ENCODE results near the gene RRAD.

RRAD gene

DNA sequence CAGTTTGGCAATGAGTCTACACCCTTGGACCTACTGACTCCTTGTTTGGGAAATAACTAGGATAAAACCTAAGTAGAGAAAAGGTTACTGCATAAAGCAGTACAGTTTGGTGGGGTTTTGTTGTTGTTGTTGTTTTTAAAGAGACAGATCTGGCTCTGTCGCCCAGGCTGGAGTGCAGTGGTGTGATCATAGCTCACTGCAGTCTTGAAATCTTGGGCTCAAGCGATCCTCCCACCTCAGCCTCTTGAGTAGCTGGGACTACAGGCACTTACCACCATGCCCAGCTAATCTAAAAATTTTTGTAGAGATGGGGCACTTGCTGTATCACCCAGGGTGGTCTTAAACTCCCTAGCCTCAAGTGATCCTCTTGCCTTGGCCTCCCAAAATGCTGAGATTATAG is 43.8 kb downstream of the RRAD start:
- no peak for DNase-seq (ENCODE audit: low read depth in 3 of 3, low spot score in 1 of 3)

GRCh38 chr16:66881014-66881417 is 44.3 kb downstream of the RRAD start:
- peak in 1 of 3 donors; percentile 12 for DNase-seq (ENCODE audit: low read depth in 3 of 3, low spot score in 1 of 3)

GRCh38 chr16:66880288-66881013 is 44.9 kb downstream of the RRAD start, which contains the start of gene PDP2:
Gene PDP2 (plus strand): TSS chr16:66880515. CDS start chr16:66884285, 3,770 bp downstream.
- peak; percentile 77 to 80 (median 80) for DNase-seq (ENCODE audit: low read depth in 3 of 3, low spot score in 1 of 3)

GRCh38 chr16:66878067-66878466 is 47.3 kb downstream of the RRAD start:
- DNase-seq (ENCODE audit: low read depth in 3 of 3, low spot score in 1 of 3) = peak in 1 of 3 donors; percentile 22

DNA sequence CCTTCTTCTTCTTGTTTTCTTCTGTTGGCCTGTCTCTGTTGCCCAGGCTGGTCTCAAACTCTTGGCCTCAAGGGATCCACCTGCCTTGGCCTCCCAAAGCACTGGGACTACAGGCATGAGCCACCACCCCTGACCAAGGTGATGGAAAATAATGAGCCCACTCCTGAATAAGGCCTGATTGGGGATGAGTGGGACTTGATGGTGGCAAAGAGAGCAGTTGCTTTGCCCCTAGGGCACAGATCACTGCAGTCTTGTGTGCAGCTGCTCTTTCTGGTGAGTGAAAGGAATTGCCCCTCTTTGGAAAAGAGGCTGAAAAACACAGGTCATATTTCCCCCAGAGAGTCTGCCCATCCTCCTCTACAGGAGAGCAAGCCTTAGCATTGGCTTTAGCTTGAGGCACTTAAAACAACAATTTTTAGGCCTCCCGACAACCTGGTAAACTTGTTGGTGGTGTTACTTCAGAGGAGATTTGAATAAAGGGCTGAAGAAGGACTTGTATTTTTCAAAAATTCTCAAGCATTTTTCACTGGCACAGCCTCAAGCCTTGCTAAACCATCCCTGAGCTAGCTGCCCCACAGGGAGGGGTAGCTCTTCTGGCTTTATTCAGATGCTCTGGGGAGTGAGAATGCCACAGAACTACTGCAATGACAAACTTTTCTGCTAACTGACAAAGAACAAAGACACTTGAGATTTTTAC is 51.1 kb downstream of the RRAD start:
- DNase-seq (ENCODE audit: low read depth in 3 of 3, low spot score in 1 of 3) = no peak

- DNase-seq (ENCODE audit: low read depth in 3 of 3, low spot score in 1 of 3) = no peak
Measured at GRCh38 chr16:66873685-66874055, 51.7 kb downstream of the RRAD start.

DNA sequence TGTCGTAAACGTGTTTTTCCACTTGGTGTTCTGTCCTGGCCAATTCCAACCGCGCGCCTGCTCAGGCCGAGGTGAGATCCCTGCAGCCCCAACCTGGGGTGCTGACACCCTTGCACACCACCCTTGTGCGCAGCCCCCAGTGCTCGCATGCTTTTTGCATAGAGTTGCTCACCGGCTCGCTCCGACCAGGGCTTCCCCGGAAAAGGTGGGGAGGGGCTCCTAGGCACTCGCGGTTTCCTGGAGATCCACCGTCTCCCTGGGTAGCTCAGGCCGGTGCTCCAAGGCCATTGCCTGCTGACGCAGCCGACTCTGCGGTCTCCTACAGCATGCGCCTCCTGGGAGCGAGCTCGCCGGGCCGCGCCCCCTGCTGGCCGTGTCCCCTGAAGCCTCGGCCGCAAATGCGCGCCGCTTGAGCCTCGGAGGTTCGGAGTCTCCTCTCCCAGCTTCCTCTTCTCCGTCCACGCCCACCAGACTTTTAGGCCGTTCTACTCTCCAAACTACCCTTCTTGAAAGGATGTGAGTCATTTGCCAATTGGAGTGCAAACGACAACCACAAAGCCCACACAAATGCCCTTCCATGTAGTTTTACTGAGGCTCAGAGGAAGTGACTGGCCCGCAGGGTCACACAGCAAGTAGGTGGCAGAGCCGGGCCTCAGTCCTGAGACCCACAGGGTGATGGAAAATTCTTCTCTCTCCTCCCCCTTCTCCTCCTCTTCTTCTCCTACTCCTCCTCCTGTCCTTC is 52.2 kb downstream of the RRAD start:
- DNase-seq (ENCODE audit: low read depth in 3 of 3, low spot score in 1 of 3) = peak; percentile 66 to 81 (median 72)

GRCh38 chr16:66872559-66872942 is 52.8 kb downstream of the RRAD start:
- DNase-seq (ENCODE audit: low read depth in 3 of 3, low spot score in 1 of 3) = no peak

DNA sequence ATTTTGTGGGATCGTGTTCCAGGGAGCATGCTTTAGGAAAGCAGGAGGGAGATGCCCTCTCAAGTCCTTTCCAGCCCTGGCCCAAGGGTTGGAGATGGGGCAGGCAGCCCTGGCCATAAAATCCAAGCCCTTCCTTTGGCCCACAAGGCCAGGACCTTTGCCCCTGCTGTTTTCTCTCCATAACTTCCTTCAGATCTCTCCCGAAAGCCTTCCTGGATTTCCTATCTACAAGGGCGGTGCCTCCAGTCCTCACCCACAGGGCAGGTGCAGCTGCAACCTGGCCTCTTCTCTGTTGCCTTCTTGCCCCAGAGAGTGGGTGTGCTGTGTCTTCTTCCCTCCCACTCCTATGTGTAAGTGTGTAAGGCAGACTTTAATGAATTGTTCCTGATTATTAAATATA is 53.5 kb downstream of the RRAD start:
- no peak for DNase-seq (ENCODE audit: low read depth in 3 of 3, low spot score in 1 of 3)
